A549 (cell line): ENCODE data around the gene NLGN4Y. TPM values are rescaled to one million over a fixed set of nuclear protein-coding genes. Genes with fewer than 3 reads are reported as not detected.

ENCODE experiments used
- ATAC-seq, 2 experiments: fragments of 200-7000 bp in 1 of 2; fragments of >200 bp in 1 of 2; cut with Nextera tagmentation in 1 of 2; cut with Tn5 transposase in 1 of 2; 3 replicates each; pipeline versions ENCODE4 v1.8.0 to v1.9.1; 2018 to 2020; ENCODE audit warnings: mild to moderate bottlenecking in 1 of 2, moderate library complexity in 1 of 2
- CTCF ChIA-PET: fragments of 300-600 bp; sonication (Branson Sonifier 250); formaldehyde crosslinking; extraction: SDS; loops from one replicate; lab custom pipeline; 2021; ENCODE audit warnings: antibody characterized with exemption, inconsistent platforms; lab: Yijun Ruan, JAX
- POLR2A ChIA-PET: fragments of 350-600 bp; formaldehyde crosslinking; extraction: SDS; loops from one replicate; lab custom pipeline; 2021; ENCODE audit warnings: antibody characterized with exemption, inconsistent platforms; lab: Yijun Ruan, JAX
- DNase-seq, 2 experiments: peaks; one replicate each; pipeline versions ENCODE4 v3.0.0 to v3.0.0-alpha.2; 2011 to 2016; ENCODE audit warnings: low read depth in 1 of 2, low spot score in 1 of 2
- FAIRE-seq: peaks from 2 replicates; lab custom pipeline; 2011; peaks lifted over from hg19 to GRCh38; lab: Jason Lieb, UNC
- H3K27ac ChIP-seq, 2 experiments: fragments of >200 bp; sonication (Bioruptor Twin); formaldehyde crosslinking; 3 replicates each; pipeline ENCODE4 v1.5.1; 2016 to 2017
- H3K4me1 ChIP-seq: fragments of >200 bp; sonication (Bioruptor Twin); formaldehyde crosslinking; 3 replicates; pipeline ENCODE4 v1.6.1; 2016
- H3K4me2 ChIP-seq: fragments of >200 bp; sonication (Bioruptor Twin); formaldehyde crosslinking; 3 replicates; pipeline ENCODE4 v1.6.1; 2016
- H3K4me3 ChIP-seq: fragments of >200 bp; sonication (Bioruptor Twin); formaldehyde crosslinking; 3 replicates; pipeline ENCODE4 v1.5.1; 2016
- H3K9me3 ChIP-seq: fragments of >200 bp; sonication (Bioruptor Twin); formaldehyde crosslinking; 3 replicates; pipeline ENCODE4 v1.6.1; 2016
- CBX8 ChIP-seq: fragments of 200-600 bp; sonication (generic); IDR thresholded peaks from 2 replicates; pipeline ENCODE4 v1.6.1; 2016
- CEBPB ChIP-seq, 2 experiments: fragments of >200 bp in 1 of 2; sonication (Bioruptor Twin) in 1 of 2; formaldehyde crosslinking in 1 of 2; IDR thresholded peaks; 2 replicates each; pipeline ENCODE4 v1.6.1; 2012 to 2016
- CTCF ChIP-seq: fragments of >200 bp; sonication (Bioruptor Twin); formaldehyde crosslinking; IDR thresholded peaks from 3 replicates; pipeline ENCODE4 v1.5.1; 2016
- E2F6 ChIP-seq: IDR thresholded peaks from 2 replicates; pipeline ENCODE4 v1.6.1; 2012; ENCODE audit warnings: low read depth, borderline replicate concordance
- ELK1 ChIP-seq: fragments of 150-350 bp; IDR thresholded peaks from 2 replicates; pipeline ENCODE4 v1.6.1; 2014; ENCODE audit warnings: low read depth, mild to moderate bottlenecking, low read length
- EP300 ChIP-seq, 2 experiments: fragments of >200 bp; sonication (Bioruptor Twin); formaldehyde crosslinking; IDR thresholded peaks; 2 replicates in 1 of 2; 3 replicates in 1 of 2; pipeline ENCODE4 v1.6.1; 2016 to 2017
- ESRRA ChIP-seq: fragments of 150-350 bp; IDR thresholded peaks from 2 replicates; pipeline ENCODE4 v1.6.1; 2014; ENCODE audit warnings: mild to moderate bottlenecking, low read length, borderline replicate concordance
- FOSB ChIP-seq: fragments of 250-450 bp; sonication (Bioruptor Pico); IDR thresholded peaks from 2 replicates; pipeline ENCODE4 v1.5.0; 2020; ENCODE audit warnings: mild to moderate bottlenecking, moderate library complexity
- FOXS1 ChIP-seq: fragments of 250-450 bp; sonication (Bioruptor Pico); IDR thresholded peaks from 2 replicates; pipeline ENCODE4 v1.5.0; 2020; ENCODE audit warnings: mild to moderate bottlenecking, moderate library complexity
- HEYL ChIP-seq: fragments of 250-450 bp; sonication (Bioruptor Pico); IDR thresholded peaks from 2 replicates; pipeline ENCODE4 v1.8.0; 2021; ENCODE audit warnings: mild to moderate bottlenecking, moderate library complexity
- HOXB13 ChIP-seq: fragments of 250-450 bp; sonication (Bioruptor Pico); IDR thresholded peaks from 2 replicates; pipeline ENCODE4 v1.5.0; 2020; ENCODE audit warnings: low read depth, mild to moderate bottlenecking, moderate library complexity
- HOXB5 ChIP-seq: fragments of 250-450 bp; sonication (Bioruptor Pico); IDR thresholded peaks from 2 replicates; pipeline ENCODE4 v1.5.0; 2020; ENCODE audit warnings: mild to moderate bottlenecking, moderate library complexity
- KDM1A ChIP-seq: fragments of 200-600 bp; sonication (generic); IDR thresholded peaks from 2 replicates; pipeline ENCODE4 v1.6.1; 2016; ENCODE audit warnings: low read depth, mild to moderate bottlenecking
- KDM5A ChIP-seq: fragments of 200-600 bp; sonication (generic); IDR thresholded peaks from 2 replicates; pipeline ENCODE4 v1.6.1; 2016; ENCODE audit warnings: antibody characterized with exemption, mild to moderate bottlenecking
- MAFK ChIP-seq: fragments of 450-650 bp; IDR thresholded peaks from 2 replicates; pipeline ENCODE4 v1.6.1; 2014; ENCODE audit not compliant: partially characterized antibody
- NFE2L2 ChIP-seq: fragments of 150-350 bp; conservative IDR thresholded peaks from 2 replicates; pipeline ENCODE4 v1.6.1; 2014; ENCODE audit warnings: low read length
- NPAS2 ChIP-seq: fragments of 250-450 bp; sonication (Bioruptor Pico); IDR thresholded peaks from 2 replicates; pipeline ENCODE4 v1.8.0; 2022; ENCODE audit warnings: mild to moderate bottlenecking, moderate library complexity, borderline replicate concordance
- NR3C1 ChIP-seq: fragments of >200 bp; sonication (Bioruptor Twin); formaldehyde crosslinking; IDR thresholded peaks from 3 replicates; pipeline ENCODE4 v1.6.1; 2017
- PBX3 ChIP-seq: IDR thresholded peaks from 2 replicates; pipeline ENCODE4 v1.6.1; 2012
- POLR2AphosphoS2 ChIP-seq: conservative IDR thresholded peaks from 2 replicates; pipeline ENCODE4 v1.6.1; 2012; ENCODE audit warnings: low read length, improper control_type of control experiment, inconsistent platforms
- RAD21 ChIP-seq, 2 experiments: fragments of >200 bp in 1 of 2; sonication (Bioruptor Twin) in 1 of 2; formaldehyde crosslinking in 1 of 2; IDR thresholded peaks in 1 of 2; conservative IDR thresholded peaks in 1 of 2; 2 replicates in 1 of 2; 3 replicates in 1 of 2; pipeline ENCODE4 v1.6.1; 2012 to 2018; ENCODE audit warnings: inconsistent platforms in 1 of 2
- RARB ChIP-seq: fragments of 250-450 bp; sonication (Bioruptor Pico); IDR thresholded peaks from 2 replicates; pipeline ENCODE4 v1.8.0; 2021; ENCODE audit warnings: mild to moderate bottlenecking, moderate library complexity
- REST ChIP-seq: fragments of 200-600 bp; sonication (generic); IDR thresholded peaks from 2 replicates; pipeline ENCODE4 v1.6.1; 2016; ENCODE audit warnings: antibody characterized with exemption, mild to moderate bottlenecking, moderate library complexity
- RFX5 ChIP-seq: fragments of 450-650 bp; IDR thresholded peaks from 2 replicates; pipeline ENCODE4 v1.7.1; 2014; ENCODE audit warnings: antibody characterized with exemption, mild to moderate bottlenecking, moderate library complexity
- SMC3 ChIP-seq: fragments of >200 bp; sonication (Bioruptor Twin); formaldehyde crosslinking; IDR thresholded peaks from 3 replicates; pipeline ENCODE4 v1.6.1; 2018; ENCODE audit warnings: inconsistent platforms
- ZC3H11A ChIP-seq: fragments of 450-650 bp; IDR thresholded peaks from 2 replicates; pipeline ENCODE4 v1.6.1; 2014; ENCODE audit warnings: antibody characterized with exemption, mild to moderate bottlenecking
- ZFP36 ChIP-seq: fragments of 450-650 bp; IDR thresholded peaks from 2 replicates; pipeline ENCODE4 v1.6.1; 2014; ENCODE audit warnings: borderline replicate concordance; ENCODE audit not compliant: partially characterized antibody
- ZNF302 ChIP-seq: fragments of 250-450 bp; sonication (Bioruptor Pico); IDR thresholded peaks from 2 replicates; pipeline ENCODE4 v1.9.0; 2021; ENCODE audit warnings: inconsistent platforms, mild to moderate bottlenecking, moderate library complexity
- ZSCAN20 ChIP-seq: fragments of 250-450 bp; sonication (Bioruptor Pico); IDR thresholded peaks from 2 replicates; pipeline ENCODE4 v1.8.0; 2022; ENCODE audit warnings: mild to moderate bottlenecking, moderate library complexity
- polyA plus RNA-seq, 4 experiments: library from polyadenylated mRNA; depleted of rRNA in 3 of 4; stranded (reverse); fragments of >200 nt; fragmentation: RNase III in 1 of 4; extraction: RNeasy Plus Mini Kit Qiagen cat#74134 plus additional on column Dnase treatment in 1 of 4; gene quantifications; 2 replicates in 3 of 4; 3 replicates in 1 of 4; pipeline ENCODE4 v1.2.3, GENCODE V29; 2011 to 2017

Gene NLGN4Y
- polyA plus RNA-seq, 2 of the 4 experiments (the other 2 are of a cell fraction) = 4.1 to 12.8 TPM

- no peaks in the 10 kb centered on the region for H3K4me1 ChIP-seq
- DNase-seq = no peak
- TF ChIP-seq NR3C1 (no peak), NPAS2 (CRISPR knock-in tag) (no peak), ESRRA (no peak), ZNF302 (CRISPR knock-in tag) (no peak), E2F6 (no peak), POLR2AphosphoS2 (no peak), KDM1A (no peak), RFX5 (no peak), RAD21 (conservative IDR thresholded peaks at IDR 0.05 in 1 of 2, IDR thresholded peaks at IDR 0.05 in 1 of 2) (no peak), ELK1 (no peak), MAFK (no peak), HOXB13 (CRISPR knock-in tag) (no peak), CEBPB (IDR thresholded peaks at IDR 0.05) (no peak)
- TF ChIP-seq, all 56 proteins: peak for 0
- ChIA-PET CTCF (no interaction called here), POLR2A (no interaction called here)
- FAIRE-seq = no peak
- Histone ChIP-seq H3K27ac (no peak overlapping the region), H3K4me3 (no peak overlapping the region), H3K9me3 (no peaks in the 10 kb centered on the region), H3K4me2 (no peak overlapping the region)
- ATAC-seq = no peak
Observed at GRCh38 chrY:14694543-14694942, 170.2 kb downstream of the NLGN4Y start.

- H3K9me3 ChIP-seq = no peaks in the 10 kb centered on the region
- H3K4me2 ChIP-seq = no peak overlapping the region
- no peaks in the 10 kb centered on the region for H3K4me1 ChIP-seq
- no peak overlapping the region for H3K4me3 ChIP-seq
- FAIRE-seq = no peak
- H3K27ac ChIP-seq = no peak overlapping the region
- no peak for TF ChIP-seq FOSB
- TF ChIP-seq CTCF = no peak
- TF ChIP-seq FOXS1 (CRISPR knock-in tag) = no peak
- no peak for TF ChIP-seq ZNF302 (CRISPR knock-in tag)
- TF ChIP-seq ZC3H11A = no peak
- TF ChIP-seq REST = no peak
- no peak for TF ChIP-seq HEYL (CRISPR knock-in tag)
- TF ChIP-seq ZSCAN20 (CRISPR knock-in tag) = no peak
- TF ChIP-seq NFE2L2 = no peak
- TF ChIP-seq CBX8 = no peak
- no peak for TF ChIP-seq PBX3
- no peak for TF ChIP-seq ZFP36
- TF ChIP-seq RARB = no peak
- no peak for TF ChIP-seq SMC3
- no peak for TF ChIP-seq KDM5A
- TF ChIP-seq RFX5 = no peak
- no peak for TF ChIP-seq HOXB5 (CRISPR knock-in tag)
- TF ChIP-seq EP300 (IDR thresholded peaks at IDR 0.05) = no peak
- no peak for DNase-seq
- ATAC-seq = no peak
- CTCF ChIA-PET = no interaction called here
- POLR2A ChIA-PET = no interaction called here
Observed at GRCh38 chrY:14708158-14708557, 183.8 kb downstream of the NLGN4Y start.
